OCI-M2 (cell line): ENCODE measurements around the gene TMEM87B.

Experiments
- DNase-seq: peaks from one replicate; lab custom pipeline; 2025; ENCODE audit not compliant: unreplicated experiment; lab: John Stamatoyannopoulos, UW

The TMEM87B gene

GRCh38 chr2:112163541-112163981 lies 108.5 kb downstream of the TMEM87B start:
- no peak for DNase-seq

GRCh38 chr2:112164876-112165275 lies 109.8 kb downstream of the TMEM87B start:
- DNase-seq: no peak

GRCh38 chr2:112165296-112165695 lies 110.2 kb downstream of the TMEM87B start:
- DNase-seq: no peak

- DNase-seq: no peak
Measured at GRCh38 chr2:112166806-112167499, 111.9 kb downstream of the TMEM87B start.

- no peak for DNase-seq
Measured at GRCh38 chr2:112168422-112169124, 113.5 kb downstream of the TMEM87B start.
